Thyroid gland (tissue), 4 donors: ENCODE measurements around the gene ATRNL1. TPM values are rescaled to one million over a fixed set of nuclear protein-coding genes. Genes with fewer than 3 reads are reported as not detected.

Source experiments
- DNase-seq, 2 donors: peaks; one replicate each; pipeline ENCODE4 v3.0.0-alpha.2; 2019
- H3K27ac ChIP-seq, 3 donors: fragments of 200-600 bp; sonication (generic); 1 replicate in 2 of 3; 2 replicates in 1 of 3; pipeline ENCODE4 v1.5.1; 2016 to 2019; ENCODE audit warnings: mild to moderate bottlenecking in 1 of 3, moderate library complexity in 1 of 3
- H3K27me3 ChIP-seq: fragments of 200-600 bp; sonication (generic); one replicate; pipeline ENCODE4 v1.5.1; 2019
- H3K36me3 ChIP-seq, 2 donors: fragments of 200-600 bp; sonication (generic); one replicate each; pipeline ENCODE4 v1.5.1; 2016 to 2019
- H3K4me1 ChIP-seq, 2 donors: fragments of 200-600 bp; sonication (generic); one replicate each; pipeline ENCODE4 v1.5.1; 2017 to 2019
- H3K4me3 ChIP-seq, 3 donors: fragments of 200-600 bp; sonication (generic); replicated peaks in 1 of 3; 1 replicate in 2 of 3; 2 replicates in 1 of 3; pipeline ENCODE4 v1.5.1; 2016; ENCODE audit warnings: mild to moderate bottlenecking in 1 of 3
- H3K9me3 ChIP-seq: fragments of 200-600 bp; sonication (generic); one replicate; pipeline ENCODE4 v1.5.1; 2017
- POLR2A ChIP-seq, 2 donors: fragments of 450-650 bp; IDR thresholded peaks; one replicate each; pipeline ENCODE4 v1.6.1; 2017; ENCODE audit warnings: antibody characterized with exemption in 2 of 2, mild to moderate bottlenecking in 2 of 2, moderate library complexity in 1 of 2
- WGBS, 2 donors: methylation state at CpG; one replicate each; pipeline ENCODE4 v1.1.5; 2017; 5-methylcytosine and 5-hydroxymethylcytosine counted together
- intact Hi-C: fragments of 100-400 bp; cut with DNase I; formaldehyde crosslinking; loops from one replicate; pipeline ENCODE4 v1.15.1; 2023
- total RNA-seq, 4 donors: library from RNA; depleted of rRNA; stranded (reverse); fragments of >200 nt; gene quantifications; one replicate each; pipeline ENCODE4 v1.2.3, GENCODE V29; 2016
- TF ChIP-seq, protein P1 (sequence below), 6 experiments: fragments of 200-600 bp in 3 of 6; fragments of 450-650 bp in 3 of 6; sonication (generic) in 3 of 6; IDR thresholded peaks; one replicate each; pipeline ENCODE4 v1.5.1; 2016 to 2019; ENCODE audit warnings: antibody characterized with exemption in 6 of 6, mild to moderate bottlenecking in 2 of 6, inconsistent platforms in 1 of 6, moderate library complexity in 1 of 6

ATRNL1 gene
- total RNA-seq, 4 donors from 2014 or later: 2.3 to 6.3 (median 3.8) TPM

DNA sequence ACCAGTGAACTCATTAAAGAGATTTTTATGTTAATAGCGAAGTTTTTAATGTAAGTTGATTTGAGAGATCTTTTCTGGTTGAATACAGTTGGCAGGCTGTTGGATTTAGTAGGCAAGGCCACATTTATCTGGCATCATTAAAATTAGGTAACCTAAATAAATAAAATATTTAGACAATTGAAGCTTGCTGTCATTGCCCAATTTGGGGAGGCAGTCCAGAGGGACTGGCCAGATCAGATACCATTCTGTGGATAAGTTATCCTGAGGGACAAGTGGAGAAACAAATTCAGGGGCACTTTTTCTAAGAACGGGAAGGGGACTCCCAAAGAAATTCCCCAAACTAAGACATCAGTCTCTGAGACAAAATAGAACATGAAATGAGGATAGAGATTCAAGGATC is 782.0 kb downstream of the ATRNL1 start:
- no peaks in the 10 kb centered on the region for H3K9me3 ChIP-seq
- intact Hi-C loops: no loop called here
- H3K4me1 ChIP-seq: no peaks in the 10 kb centered on the region
- H3K4me3 ChIP-seq: no peak overlapping the region
- no peak for DNase-seq
- H3K27ac ChIP-seq: no peak overlapping the region
- H3K27me3 ChIP-seq: no peaks in the 10 kb centered on the region
- WGBS, 2 donors: 89 to 95% methylated on average over 2 of the region's 2 CpGs
- H3K36me3 ChIP-seq: no peaks in the 10 kb centered on the region
- no peak for TF ChIP-seq POLR2A (IDR thresholded peaks at IDR 0.05)
- TF ChIP-seq, protein P1, sequence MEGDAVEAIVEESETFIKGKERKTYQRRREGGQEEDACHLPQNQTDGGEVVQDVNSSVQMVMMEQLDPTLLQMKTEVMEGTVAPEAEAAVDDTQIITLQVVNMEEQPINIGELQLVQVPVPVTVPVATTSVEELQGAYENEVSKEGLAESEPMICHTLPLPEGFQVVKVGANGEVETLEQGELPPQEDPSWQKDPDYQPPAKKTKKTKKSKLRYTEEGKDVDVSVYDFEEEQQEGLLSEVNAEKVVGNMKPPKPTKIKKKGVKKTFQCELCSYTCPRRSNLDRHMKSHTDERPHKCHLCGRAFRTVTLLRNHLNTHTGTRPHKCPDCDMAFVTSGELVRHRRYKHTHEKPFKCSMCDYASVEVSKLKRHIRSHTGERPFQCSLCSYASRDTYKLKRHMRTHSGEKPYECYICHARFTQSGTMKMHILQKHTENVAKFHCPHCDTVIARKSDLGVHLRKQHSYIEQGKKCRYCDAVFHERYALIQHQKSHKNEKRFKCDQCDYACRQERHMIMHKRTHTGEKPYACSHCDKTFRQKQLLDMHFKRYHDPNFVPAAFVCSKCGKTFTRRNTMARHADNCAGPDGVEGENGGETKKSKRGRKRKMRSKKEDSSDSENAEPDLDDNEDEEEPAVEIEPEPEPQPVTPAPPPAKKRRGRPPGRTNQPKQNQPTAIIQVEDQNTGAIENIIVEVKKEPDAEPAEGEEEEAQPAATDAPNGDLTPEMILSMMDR (IDR thresholded peaks at IDR 0.05): no peak

DNA sequence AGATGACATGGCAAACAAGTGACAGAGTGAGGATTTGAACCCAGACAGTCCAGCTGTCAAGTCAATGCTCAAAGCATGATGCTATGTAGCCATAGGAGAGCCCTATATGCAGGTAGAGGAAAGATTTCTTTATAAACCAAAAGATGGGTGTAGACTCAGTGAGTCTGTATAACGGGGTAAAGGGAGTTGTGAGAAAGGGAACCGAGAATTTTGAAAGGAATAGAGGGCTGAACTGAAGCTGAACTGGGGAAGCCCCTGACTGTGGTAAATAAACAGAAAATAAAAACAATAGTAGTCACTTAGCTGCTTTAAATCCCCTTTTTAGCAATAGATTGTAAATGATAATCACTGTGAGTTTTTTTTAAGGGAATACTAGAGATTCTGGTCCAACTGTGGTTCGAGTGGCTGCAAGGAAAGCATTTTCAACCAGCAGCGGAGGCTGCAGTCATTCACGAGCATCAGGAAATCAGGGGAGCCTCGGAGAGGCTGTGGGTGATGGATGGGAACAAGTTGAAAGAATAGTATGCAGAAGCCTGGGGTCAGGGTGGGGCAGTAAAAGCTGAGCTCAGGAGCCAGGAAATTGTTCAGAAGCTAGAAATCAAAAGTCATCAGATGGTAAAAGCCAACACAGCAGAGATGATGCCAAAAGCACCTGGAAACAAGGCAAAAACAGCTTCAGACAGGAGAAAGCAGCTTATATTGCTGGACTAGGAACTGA is 786.4 kb downstream of the ATRNL1 start:
- no peak overlapping the region for H3K4me3 ChIP-seq
- DNase-seq: no peak
- no peaks in the 10 kb centered on the region for H3K9me3 ChIP-seq
- H3K36me3 ChIP-seq: no peaks in the 10 kb centered on the region
- no peaks in the 10 kb centered on the region for H3K4me1 ChIP-seq
- intact Hi-C loops: no loop called here
- TF ChIP-seq, protein P1 (IDR thresholded peaks at IDR 0.05): no peak
- no peak for TF ChIP-seq POLR2A (IDR thresholded peaks at IDR 0.05)
- 52 to 61% methylated on average over 6 of the region's 6 CpGs for WGBS, 2 donors
- no peaks in the 10 kb centered on the region for H3K27me3 ChIP-seq
- H3K27ac ChIP-seq: no peak overlapping the region

DNA sequence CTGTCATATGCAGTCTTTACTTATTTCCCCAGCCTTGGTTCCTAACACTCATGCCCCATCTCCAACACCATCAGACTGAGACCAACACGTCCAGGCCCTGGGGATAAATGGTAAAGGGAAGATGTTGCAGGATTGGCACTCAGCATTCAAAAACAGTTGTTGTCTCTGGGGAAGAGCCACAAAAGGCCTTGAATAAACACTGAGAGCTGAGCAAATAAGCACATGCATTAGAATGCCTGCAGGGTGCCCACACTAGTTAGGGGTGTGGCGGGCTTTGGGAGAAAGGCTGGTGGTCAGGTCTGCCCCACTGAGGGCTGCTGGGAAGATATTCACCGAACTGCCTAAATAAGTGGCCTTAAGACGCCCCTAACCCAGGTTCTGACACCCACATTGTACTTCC is 788.9 kb downstream of the ATRNL1 start:
- Histone ChIP-seq H3K36me3 (no peaks in the 10 kb centered on the region), H3K27ac (no peak overlapping the region), H3K4me3 (no peak overlapping the region), H3K9me3 (no peaks in the 10 kb centered on the region), H3K27me3 (no peaks in the 10 kb centered on the region), H3K4me1 (no peaks in the 10 kb centered on the region)
- DNase-seq: no peak
- TF ChIP-seq, protein P1 (IDR thresholded peaks at IDR 0.05): no peak
- no peak for TF ChIP-seq POLR2A (IDR thresholded peaks at IDR 0.05)
- intact Hi-C loops: no loop called here
- WGBS, 2 donors: 72 to 85% methylated on average over 4 of the region's 4 CpGs

DNA sequence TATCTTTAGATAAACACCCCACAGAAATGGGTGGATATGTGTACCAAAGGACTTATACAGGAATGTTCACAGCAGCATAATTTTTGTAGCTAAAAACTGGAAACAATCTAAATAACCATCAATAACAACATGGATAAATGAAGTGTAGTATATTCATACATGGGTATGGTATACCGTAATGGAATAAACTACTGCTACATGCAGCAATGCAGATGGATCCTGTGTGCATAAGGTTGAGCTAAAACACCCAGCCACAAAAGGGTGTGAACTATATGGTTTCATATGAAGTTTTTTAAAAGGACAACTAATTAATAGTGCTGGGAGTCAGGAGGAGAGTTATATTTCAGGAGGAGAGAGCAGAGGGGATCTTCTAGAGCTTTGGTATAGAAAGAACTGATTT is 790.2 kb downstream of the ATRNL1 start:
- intact Hi-C loops: no loop called here
- DNase-seq: no peak
- Histone ChIP-seq H3K9me3 (no peaks in the 10 kb centered on the region), H3K36me3 (no peaks in the 10 kb centered on the region), H3K27me3 (no peaks in the 10 kb centered on the region), H3K4me3 (no peak overlapping the region), H3K27ac (no peak overlapping the region), H3K4me1 (no peaks in the 10 kb centered on the region)
- WGBS, 2 donors: 95% methylated on average over 1 of the region's 1 CpG
- TF ChIP-seq POLR2A (IDR thresholded peaks at IDR 0.05): no peak
- TF ChIP-seq, protein P1 (IDR thresholded peaks at IDR 0.05): no peak

DNA sequence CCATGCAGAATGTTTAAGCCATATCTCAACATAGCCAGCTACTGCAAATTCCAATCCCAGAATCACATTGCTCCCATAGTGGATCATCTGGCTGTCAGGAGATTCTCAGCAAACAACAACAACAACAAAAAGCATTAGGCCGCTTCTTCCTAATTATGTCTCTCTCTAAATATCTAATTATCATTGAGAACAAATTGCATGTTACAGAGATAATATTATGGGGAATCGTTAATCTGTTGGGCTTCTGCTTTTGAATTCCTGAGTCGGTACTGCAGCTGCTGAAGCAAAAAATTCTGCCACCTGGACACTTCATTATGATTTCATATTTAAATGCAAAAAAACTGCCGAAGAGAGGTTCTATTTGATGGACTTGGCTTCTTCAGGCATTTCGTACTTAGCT is 791.2 kb downstream of the ATRNL1 start:
- Histone ChIP-seq H3K4me1 (no peaks in the 10 kb centered on the region), H3K4me3 (no peak overlapping the region), H3K27me3 (no peaks in the 10 kb centered on the region), H3K36me3 (no peaks in the 10 kb centered on the region), H3K27ac (no peak overlapping the region), H3K9me3 (no peaks in the 10 kb centered on the region)
- TF ChIP-seq, protein P1 (IDR thresholded peaks at IDR 0.05): no peak
- TF ChIP-seq POLR2A (IDR thresholded peaks at IDR 0.05): no peak
- no peak for DNase-seq
- 91% methylated on average over 5 of the region's 5 CpGs for WGBS, 2 donors
- intact Hi-C loops: no loop called here
